Neural cell (in vitro differentiated cells): ENCODE data around the gene FUBP1.
A peak's percentile ranks its signal among the peaks of the same experiment; 100 is the strongest.

ENCODE experiments used
- CTCF ChIP-seq: fragments of 450-650 bp; IDR thresholded peaks from 2 replicates; pipeline ENCODE4 v1.5.1; 2014; ENCODE audit warnings: antibody characterized with exemption, mild to moderate bottlenecking, moderate library complexity; ENCODE audit not compliant: poor library complexity, severe bottlenecking
- EZH2 ChIP-seq: fragments of 200-600, 300-800 bp; shearing (Covaris generic), sonication (generic); IDR thresholded peaks from 2 replicates; pipeline ENCODE4 v1.6.1; 2014; ENCODE audit warnings: antibody characterized with exemption, low read length, borderline replicate concordance, mild to moderate bottlenecking; ENCODE audit not compliant: insufficient read depth, poor library complexity, severe bottlenecking
- MXI1 ChIP-seq: fragments of 450-650 bp; conservative IDR thresholded peaks from 2 replicates; pipeline ENCODE4 v1.6.1; 2014; ENCODE audit warnings: antibody characterized with exemption, mild to moderate bottlenecking; ENCODE audit not compliant: poor library complexity, severe bottlenecking
- POLR2AphosphoS5 ChIP-seq: IDR thresholded peaks from 2 replicates; pipeline ENCODE4 v1.6.1; 2012
- SMC3 ChIP-seq: fragments of 450-650 bp; conservative IDR thresholded peaks from 2 replicates; pipeline ENCODE4 v1.6.1; 2014; ENCODE audit warnings: antibody characterized with exemption, mild to moderate bottlenecking, moderate library complexity; ENCODE audit not compliant: poor library complexity
- TAF1 ChIP-seq: IDR thresholded peaks from 2 replicates; pipeline ENCODE4 v1.6.1; 2012; ENCODE audit warnings: low read depth

- TF ChIP-seq TAF1 = no peak
- TF ChIP-seq CTCF = peak; percentile 57
- TF ChIP-seq EZH2 = no peak
- no peak for TF ChIP-seq POLR2AphosphoS5
- TF ChIP-seq MXI1 = no peak
- TF ChIP-seq SMC3 = peak; percentile 22
Measured at GRCh38 chr1:77900687-77901293, 78.1 kb downstream of the FUBP1 start.
